HG03045 (cell line): ENCODE measurements around the gene OR8D2.
"Not testable (repeated sequence)": the region's sequence is repeated elsewhere in the genome, so short reads cannot be mapped to it uniquely, and the experiment has no call there.

Experiments
- ATAC-seq: cut with Tn5 transposase; IDR thresholded peaks from one replicate; pipeline ENCODE4 v1.9.1; 2021; ENCODE audit warnings: mild to moderate bottlenecking, moderate library complexity; ENCODE audit not compliant: unreplicated experiment

Gene OR8D2

DNA sequence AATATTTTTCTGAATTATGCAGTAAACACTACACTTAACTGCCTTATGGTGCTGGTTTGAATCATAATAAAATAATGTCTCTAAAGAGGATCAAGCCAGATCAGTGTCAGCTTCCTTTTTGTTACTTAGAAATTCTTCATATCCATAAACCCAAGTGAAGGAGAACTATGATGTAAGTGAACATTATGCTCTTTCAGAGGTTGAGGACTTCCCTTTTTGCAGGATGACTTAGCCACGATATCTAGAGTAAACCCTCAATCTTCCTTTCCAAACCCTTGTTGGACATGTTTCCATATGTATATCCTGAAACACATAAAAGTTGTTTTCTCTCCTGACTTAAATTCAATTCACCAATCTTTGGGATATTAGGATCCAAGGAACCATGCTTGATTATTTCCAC is 25.3 kb downstream of the OR8D2 start:
- ATAC-seq: no peak

DNA sequence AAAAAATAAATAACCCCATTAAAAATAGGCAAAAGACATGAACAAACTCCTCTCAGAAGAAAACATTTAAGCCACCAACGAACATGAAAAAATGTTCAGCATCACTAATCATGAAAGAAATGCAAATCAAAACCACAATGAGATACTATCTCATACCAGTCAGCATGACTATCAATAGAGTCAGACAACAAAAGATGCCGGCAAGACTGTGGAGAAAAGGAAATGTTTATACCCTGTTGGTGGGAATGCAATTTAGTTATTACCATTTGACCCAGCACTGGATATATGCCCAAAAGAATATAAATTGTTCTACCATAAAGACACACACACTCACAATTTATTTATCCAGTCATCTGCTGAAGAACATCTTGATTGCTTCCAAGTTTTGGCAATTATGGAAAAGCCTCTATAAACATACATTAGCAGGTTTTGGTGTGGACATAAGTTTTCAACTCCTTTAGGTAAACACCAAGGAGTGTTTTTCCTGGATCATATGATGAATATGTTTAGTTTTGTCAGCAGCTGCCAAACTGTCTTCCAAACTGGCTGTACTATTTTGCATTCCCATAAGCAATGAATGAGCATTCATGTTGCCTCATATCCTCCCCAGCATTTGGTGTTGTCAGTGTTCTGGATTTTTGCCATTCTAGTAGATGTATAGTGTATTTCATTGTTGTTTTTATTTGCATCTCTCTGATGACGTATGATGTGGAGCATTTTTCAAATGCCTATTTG is 34.2 kb downstream of the OR8D2 start:
- ATAC-seq: no peak

DNA sequence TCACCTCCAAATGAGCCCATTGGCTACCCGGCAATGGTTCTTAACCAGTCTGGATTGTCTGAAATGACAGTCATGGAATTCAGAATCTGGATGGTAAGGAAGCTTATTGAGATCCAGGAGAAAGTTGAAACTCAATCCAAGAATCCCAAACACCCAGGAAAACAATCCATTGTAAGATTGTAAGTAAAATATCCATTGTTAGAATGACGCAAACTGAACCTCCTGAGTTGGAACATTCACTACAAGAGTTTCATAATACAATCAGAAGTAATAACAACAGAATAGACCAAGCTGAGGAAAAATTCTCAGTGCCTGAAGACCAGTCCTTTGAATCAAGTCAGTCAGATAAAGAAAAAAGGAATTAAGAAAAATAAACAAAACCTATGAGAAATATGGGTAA is 41.7 kb downstream of the OR8D2 start:
- no peak for ATAC-seq

DNA sequence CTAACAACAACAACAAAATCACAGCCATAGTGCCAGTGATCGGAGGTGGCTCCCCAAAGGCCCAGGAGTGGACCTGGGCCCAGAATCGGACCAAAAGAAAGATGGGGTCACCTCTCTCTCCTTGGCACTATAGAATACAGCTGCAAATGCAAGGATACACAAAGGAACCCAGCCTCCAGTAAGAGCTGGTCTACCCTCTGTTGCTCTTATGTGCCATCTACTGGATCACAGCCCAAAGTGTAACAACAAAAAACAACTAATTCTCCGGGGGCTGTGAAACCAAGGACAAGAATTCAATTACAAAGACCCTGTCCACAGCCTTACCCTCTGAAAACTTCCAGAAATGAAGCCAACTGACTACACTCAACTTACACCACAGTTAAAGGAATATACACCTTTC is 42.2 kb downstream of the OR8D2 start:
- no peak for ATAC-seq

DNA sequence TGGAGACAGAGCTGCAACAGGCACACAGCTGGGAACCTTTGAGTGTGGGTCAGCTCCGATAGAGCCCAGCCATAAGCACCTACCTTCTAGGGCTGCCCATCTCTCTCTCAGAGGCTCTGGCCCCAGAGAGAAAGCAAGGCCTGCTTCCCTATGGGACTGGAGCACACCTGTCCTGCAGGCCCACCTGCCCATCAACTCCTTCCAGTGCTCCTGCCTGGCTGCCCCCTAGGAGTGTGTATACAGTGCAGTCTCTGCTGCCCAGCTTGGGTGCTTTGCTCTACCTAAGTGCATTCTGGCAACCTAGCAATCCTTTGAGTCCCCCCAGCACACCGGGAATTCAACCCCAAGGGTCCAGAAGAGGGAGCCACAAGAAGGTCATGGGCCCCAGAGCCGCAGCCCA is 42.8 kb downstream of the OR8D2 start:
- ATAC-seq: no peak

DNA sequence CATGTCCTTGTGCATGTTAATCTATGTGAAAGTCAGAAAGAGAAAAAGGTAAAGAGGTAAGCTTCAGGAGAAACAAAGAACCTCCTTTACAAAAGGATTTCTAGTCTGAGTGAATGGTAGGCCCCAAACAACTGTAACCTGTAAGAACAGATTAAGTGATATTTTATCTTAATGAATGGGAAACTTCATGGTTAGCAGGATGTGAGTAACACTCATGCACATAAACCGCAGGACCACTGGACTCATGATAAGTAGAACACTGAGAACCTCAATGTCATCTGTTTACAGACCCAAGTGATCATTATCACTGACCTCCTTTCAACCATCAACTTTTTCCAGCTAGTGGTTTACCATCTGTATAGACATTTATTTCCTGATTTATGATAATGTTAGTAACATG is 43.9 kb downstream of the OR8D2 start:
- no peak for ATAC-seq

DNA sequence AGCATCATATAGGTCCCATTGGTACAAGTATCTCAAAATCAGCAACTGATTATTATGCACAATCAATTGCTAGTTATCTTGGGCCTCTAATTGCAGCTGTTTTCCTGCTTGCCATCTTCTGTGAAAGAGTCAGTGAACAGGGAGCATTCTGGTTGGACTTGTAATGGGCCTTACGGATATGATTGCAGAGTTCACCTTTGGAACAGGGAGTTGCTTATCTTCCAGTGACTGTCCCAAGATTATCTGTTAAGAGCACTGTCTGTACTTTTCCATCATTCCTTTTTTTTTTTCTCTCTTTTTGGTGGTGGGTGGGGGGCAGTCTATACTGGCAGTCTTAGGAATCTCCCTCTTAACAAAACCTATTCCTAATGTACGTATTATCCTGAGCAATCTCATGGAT is 46.0 kb downstream of the OR8D2 start:
- no peak for ATAC-seq

DNA sequence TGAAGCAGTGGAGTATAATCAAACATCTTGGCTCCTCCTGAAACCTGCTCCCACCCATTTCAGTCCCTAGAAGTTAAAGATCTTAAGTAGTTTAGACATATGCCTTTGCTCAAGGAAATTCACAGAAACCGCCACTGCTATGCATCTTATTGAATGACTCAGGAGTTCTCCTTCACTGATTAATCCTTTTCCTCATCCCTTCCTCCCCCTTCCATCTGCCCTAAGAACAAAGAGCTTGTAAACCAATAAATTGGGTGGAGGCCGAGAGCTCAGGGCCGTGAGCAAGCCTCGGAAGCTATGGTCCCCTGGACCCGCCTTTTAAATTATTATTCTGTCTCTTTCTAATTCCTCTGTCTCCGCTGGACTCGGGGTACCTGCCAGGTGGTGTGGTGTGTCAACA is 49.1 kb downstream of the OR8D2 start:
- not testable (repeated sequence) for ATAC-seq
